ES-I3 (cell line): Measurements from ENCODE around the gene APRT.
"Not testable (repeated sequence)": the region's sequence is repeated elsewhere in the genome, so short reads cannot be mapped to it uniquely, and the experiment has no call there.

Experiments used
- H3K36me3 ChIP-seq: 2 replicates; pipeline ENCODE4 v1.6.1; 2013; ENCODE audit warnings: mild to moderate bottlenecking, low read length, control low read depth, moderate library complexity; ENCODE audit not compliant: insufficient read depth
- H3K4me1 ChIP-seq: 2 replicates; pipeline ENCODE4 v1.6.1; 2013; ENCODE audit warnings: mild to moderate bottlenecking, control low read depth, low read length; ENCODE audit not compliant: insufficient read depth
- H3K9ac ChIP-seq: 2 replicates; pipeline ENCODE4 v1.6.1; 2013; ENCODE audit warnings: low read depth, mild to moderate bottlenecking, low read length, moderate library complexity
- H3K9me3 ChIP-seq: 2 replicates; pipeline ENCODE4 v1.6.1; 2013; ENCODE audit warnings: mild to moderate bottlenecking, low read length, moderate library complexity; ENCODE audit not compliant: control insufficient read depth, insufficient read depth

Gene APRT

GRCh38 chr16:88799569-88800276 lies 12.0 kb downstream of the APRT start:
- Histone ChIP-seq H3K36me3 (no peaks in the 10 kb centered on the region), H3K9me3 (no peaks in the 10 kb centered on the region), H3K4me1 (no peaks in the 10 kb centered on the region; the same call in 1 of the 2 replicates), H3K9ac (no peak overlapping the region)

- Histone ChIP-seq H3K9me3 (no peaks in the 10 kb centered on the region), H3K36me3 (no peaks in the 10 kb centered on the region), H3K9ac (no peak overlapping the region), H3K4me1 (no peaks in the 10 kb centered on the region)
These were observed 12.8 kb downstream of the APRT start for GRCh38 chr16:88798772-88799455.

GRCh38 chr16:88798073-88798472 lies 13.7 kb downstream of the APRT start:
- Histone ChIP-seq H3K9ac (no peak overlapping the region), H3K36me3 (no peaks in the 10 kb centered on the region), H3K4me1 (peaks cover 3% of the 10 kb centered on the region; the same call in 1 of the 2 replicates), H3K9me3 (no peaks in the 10 kb centered on the region)

DNA sequence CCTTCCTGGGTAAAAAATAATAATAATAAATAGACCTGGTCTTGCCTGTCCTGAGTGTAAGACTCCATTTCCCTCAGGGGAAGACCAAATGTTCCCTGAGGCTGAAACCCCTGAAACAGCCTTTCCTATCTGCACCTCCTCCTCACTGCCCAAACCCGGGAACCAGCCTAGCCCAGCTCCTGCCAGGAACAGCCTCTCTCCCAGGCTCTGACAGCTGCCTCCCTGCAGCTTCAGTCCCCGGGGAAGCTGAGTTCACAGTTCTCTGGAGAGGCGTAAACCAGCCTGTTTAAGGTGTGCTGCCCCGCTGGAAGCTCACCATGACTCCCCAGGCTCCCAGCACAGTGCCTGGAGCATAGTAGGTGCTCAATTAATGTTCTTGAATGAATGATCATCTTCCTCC lies 15.4 kb downstream of the APRT start:
- no peak overlapping the region for H3K9ac ChIP-seq
- H3K9me3 ChIP-seq, result no peaks in the 10 kb centered on the region
- H3K36me3 ChIP-seq, result no peaks in the 10 kb centered on the region
- peaks cover 10% of the 10 kb centered on the region; the same call in 1 of the 2 replicates for H3K4me1 ChIP-seq

DNA sequence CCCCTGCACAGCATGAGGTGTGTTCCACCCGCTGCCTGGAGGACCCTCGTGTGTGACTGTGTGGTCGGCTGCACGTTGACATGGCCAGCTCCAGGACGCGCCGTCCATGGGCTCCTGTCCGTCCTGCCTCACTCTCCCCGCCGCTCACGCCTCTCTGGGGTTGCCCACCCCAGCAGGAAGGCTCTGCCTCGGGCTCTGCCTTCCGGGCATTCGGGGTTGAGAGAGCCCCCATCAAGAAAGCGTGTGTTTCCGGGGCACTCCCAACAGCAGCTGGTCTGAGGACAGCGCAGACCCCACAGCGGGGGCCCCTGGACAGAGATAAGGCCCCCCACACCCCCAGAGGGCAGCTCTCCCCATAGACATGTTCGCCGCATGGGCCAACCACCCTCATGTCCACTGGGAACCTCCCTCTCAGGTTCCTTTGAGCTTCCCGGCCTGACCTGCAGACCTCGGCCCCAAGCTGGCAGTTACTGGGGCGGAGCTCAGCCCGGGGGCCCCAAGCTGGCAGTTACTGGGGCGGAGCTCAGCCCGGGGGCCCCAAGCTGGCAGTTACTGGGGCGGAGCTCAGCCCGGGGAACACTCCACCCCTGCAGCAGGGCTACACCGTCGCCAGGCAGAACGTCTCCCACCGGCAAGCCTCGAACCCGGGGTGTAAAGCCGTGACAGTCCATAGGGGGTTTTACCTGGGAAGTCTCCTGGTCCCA lies 18.3 kb downstream of the APRT start:
- Histone ChIP-seq H3K36me3 (no peaks in the 10 kb centered on the region), H3K4me1 (peaks cover 14% of the 10 kb centered on the region; the same call in 1 of the 2 replicates), H3K9ac (no peak overlapping the region), H3K9me3 (no peaks in the 10 kb centered on the region)

GRCh38 chr16:88792668-88793250 lies 19.0 kb downstream of the APRT start:
- H3K36me3 ChIP-seq, result no peaks in the 10 kb centered on the region
- no peaks in the 10 kb centered on the region for H3K9me3 ChIP-seq
- H3K4me1 ChIP-seq, result peaks cover 14% of the 10 kb centered on the region; the same call in 1 of the 2 replicates
- no peak overlapping the region for H3K9ac ChIP-seq

- H3K9me3 ChIP-seq, result no peaks in the 10 kb centered on the region
- peaks cover 14% of the 10 kb centered on the region; the same call in 1 of the 2 replicates for H3K4me1 ChIP-seq
- H3K36me3 ChIP-seq, result no peaks in the 10 kb centered on the region
- no peak overlapping the region for H3K9ac ChIP-seq
These were observed 19.6 kb downstream of the APRT start for GRCh38 chr16:88792078-88792550.

GRCh38 chr16:88790312-88791211 lies 21.2 kb downstream of the APRT start:
- H3K9ac ChIP-seq, result no peak overlapping the region
- no peaks in the 10 kb centered on the region for H3K36me3 ChIP-seq
- H3K9me3 ChIP-seq, result no peaks in the 10 kb centered on the region
- peaks cover 14% of the 10 kb centered on the region; the same call in 1 of the 2 replicates for H3K4me1 ChIP-seq

- Histone ChIP-seq H3K36me3 (no peaks in the 10 kb centered on the region), H3K9ac (no peak overlapping the region), H3K4me1 (peaks cover 14% of the 10 kb centered on the region; the same call in 1 of the 2 replicates), H3K9me3 (no peaks in the 10 kb centered on the region)
These were observed 22.1 kb downstream of the APRT start for GRCh38 chr16:88789594-88789993.

GRCh38 chr16:88788749-88789148 lies 23.0 kb downstream of the APRT start:
- H3K4me1 ChIP-seq, result peaks cover 13% of the 10 kb centered on the region; the same call in 1 of the 2 replicates
- H3K9ac ChIP-seq, H3K9me3 ChIP-seq, H3K36me3 ChIP-seq: not testable (repeated sequence)

- Histone ChIP-seq H3K9ac (no peak overlapping the region), H3K4me1 (peaks cover 11% of the 10 kb centered on the region; the same call in 1 of the 2 replicates), H3K36me3 (no peaks in the 10 kb centered on the region), H3K9me3 (no peaks in the 10 kb centered on the region)
These were observed 24.0 kb downstream of the APRT start for GRCh38 chr16:88787579-88788314.

DNA sequence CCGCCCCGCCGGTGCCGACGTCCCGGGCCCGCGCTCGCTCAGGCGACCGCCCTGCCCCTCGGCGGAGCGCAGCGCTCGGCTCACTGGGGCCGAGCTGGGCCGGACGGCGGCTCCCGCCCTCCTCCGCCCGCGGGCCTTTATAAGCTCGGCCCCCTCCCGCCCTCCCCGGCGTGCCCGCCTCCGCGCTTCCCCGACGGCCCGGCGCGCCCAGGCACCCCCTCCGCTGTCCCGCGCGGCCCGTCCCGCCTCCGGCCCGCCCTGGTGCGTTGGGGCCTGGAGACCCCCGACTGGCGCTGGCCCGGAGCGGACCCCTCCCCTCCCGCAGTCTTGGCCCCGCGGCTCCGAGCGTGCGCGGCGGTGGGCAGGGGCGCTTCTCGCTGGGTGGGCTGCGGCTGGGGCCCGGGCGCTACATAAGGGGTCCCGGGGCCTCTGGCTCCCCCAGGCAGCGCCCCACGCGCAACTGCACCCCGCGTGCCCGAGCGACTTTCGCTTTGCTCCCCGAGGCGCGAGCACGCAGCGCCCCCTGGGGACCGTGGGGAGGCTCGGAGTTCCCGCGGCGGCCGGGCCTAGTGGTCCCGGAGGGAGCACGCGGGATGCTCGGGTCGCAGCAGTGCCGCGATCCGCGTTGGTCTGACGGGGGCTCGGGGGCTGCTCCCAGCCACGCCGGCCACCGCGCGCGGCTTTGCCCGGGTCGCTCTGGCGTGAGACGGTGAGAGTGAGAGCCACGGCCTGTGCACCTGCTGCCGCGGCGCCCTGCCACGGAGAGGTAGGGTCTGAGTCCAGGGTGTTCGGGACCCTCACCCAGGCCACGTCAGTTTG lies 26.4 kb downstream of the APRT start, which contains the start of gene PIEZO1:
Gene PIEZO1, minus strand, starts transcription at position 115 of the 819 bp plus-strand sequence. CDS start 256 bp downstream, outside the sequence.
- H3K36me3 ChIP-seq, result no peaks in the 10 kb centered on the region
- peak within 1 kb of the TSS; percentile 70 for H3K9ac ChIP-seq
- peaks cover 15% of the 10 kb centered on the region; the same call in 1 of the 2 replicates for H3K4me1 ChIP-seq
- no peaks in the 10 kb centered on the region for H3K9me3 ChIP-seq
